ENCODE data around the gene UMOD.

UMOD gene

DNA sequence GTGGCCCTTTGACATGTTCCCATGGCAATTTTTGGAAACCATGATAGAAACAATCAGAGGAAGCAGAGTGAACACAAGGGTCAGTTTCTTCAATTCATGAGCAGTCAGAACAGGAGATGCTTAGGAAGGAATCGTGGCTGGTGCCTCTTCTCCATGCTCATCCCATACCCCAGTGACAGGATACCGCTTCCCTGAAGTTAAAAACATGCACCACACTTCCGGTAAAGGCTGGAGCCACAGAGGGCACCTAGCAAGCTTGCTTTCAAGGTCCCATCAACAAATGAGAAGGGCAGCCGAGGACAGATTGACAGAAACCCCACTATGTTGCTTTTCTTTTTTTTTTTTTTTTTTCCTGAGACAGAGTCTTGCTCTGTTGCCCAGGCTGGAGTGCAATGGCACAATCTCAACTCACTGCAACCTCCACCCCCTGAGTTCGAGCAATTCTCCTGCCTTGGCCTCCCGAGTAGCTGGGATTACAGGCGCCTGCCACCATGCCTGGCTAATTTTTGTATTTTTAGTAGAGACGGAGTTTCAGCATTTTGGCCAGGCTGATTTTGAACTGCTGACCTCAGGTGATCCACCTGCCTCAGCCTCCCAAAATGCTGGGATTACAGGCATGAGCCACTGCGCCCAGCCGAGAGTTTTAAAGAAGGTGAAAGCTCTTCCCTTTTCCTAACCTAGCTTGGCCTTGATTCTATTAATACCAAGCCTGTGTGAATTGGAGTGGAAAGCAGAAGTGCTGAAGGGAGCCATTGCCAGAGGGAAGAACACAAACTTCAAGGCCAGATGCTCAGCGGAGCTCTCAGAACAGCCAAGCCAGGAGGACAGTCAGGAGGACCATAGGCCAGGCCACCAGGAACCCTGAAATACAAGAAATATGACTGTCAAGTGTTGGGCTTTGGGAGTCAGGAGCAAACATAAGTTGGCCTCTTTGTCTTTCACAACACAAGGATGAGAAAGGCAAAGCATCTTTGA is 41.8 kb downstream of the UMOD start:
- Histone ChIP-seq H3K9me2 (replicated peaks; ENCODE audit: control insufficient read depth, low read length) (no peaks in the 10 kb centered on the region), H3K4me3 (ENCODE audit: low read length) (no peak overlapping the region), H3F3A (ENCODE audit: control insufficient read depth, insufficient read depth) (no peaks in the 10 kb centered on the region), H3K9me3 (ENCODE audit: control insufficient read depth, insufficient read depth, low read length) (no peaks in the 10 kb centered on the region), H3K79me2 (ENCODE audit: control insufficient read depth, low read length) (no peaks in the 10 kb centered on the region), H3K36me3 (ENCODE audit: control insufficient read depth, low read length) (no peaks in the 10 kb centered on the region), H3K4me2 (ENCODE audit: low read length) (no peak overlapping the region), H3K4me1 (ENCODE audit: control insufficient read depth, low read length) (no peaks in the 10 kb centered on the region), H3K27me3 (ENCODE audit: control insufficient read depth, low read length) (no peaks in the 10 kb centered on the region), H4K20me1 (ENCODE audit: control insufficient read depth, insufficient read depth, low read depth, low read length) (no peaks in the 10 kb centered on the region), H3K27ac (ENCODE audit: low read depth, low read length) (no peak overlapping the region)
- no peak for TF ChIP-seq EZH2phosphoT487 (IDR thresholded peaks at IDR 0.05; ENCODE audit: borderline replicate concordance, low read length)
- TF ChIP-seq, protein P1, sequence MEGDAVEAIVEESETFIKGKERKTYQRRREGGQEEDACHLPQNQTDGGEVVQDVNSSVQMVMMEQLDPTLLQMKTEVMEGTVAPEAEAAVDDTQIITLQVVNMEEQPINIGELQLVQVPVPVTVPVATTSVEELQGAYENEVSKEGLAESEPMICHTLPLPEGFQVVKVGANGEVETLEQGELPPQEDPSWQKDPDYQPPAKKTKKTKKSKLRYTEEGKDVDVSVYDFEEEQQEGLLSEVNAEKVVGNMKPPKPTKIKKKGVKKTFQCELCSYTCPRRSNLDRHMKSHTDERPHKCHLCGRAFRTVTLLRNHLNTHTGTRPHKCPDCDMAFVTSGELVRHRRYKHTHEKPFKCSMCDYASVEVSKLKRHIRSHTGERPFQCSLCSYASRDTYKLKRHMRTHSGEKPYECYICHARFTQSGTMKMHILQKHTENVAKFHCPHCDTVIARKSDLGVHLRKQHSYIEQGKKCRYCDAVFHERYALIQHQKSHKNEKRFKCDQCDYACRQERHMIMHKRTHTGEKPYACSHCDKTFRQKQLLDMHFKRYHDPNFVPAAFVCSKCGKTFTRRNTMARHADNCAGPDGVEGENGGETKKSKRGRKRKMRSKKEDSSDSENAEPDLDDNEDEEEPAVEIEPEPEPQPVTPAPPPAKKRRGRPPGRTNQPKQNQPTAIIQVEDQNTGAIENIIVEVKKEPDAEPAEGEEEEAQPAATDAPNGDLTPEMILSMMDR (IDR thresholded peaks at IDR 0.05; ENCODE audit: low read depth, low read length, poor library complexity, severe bottlenecking) = no peak

DNA sequence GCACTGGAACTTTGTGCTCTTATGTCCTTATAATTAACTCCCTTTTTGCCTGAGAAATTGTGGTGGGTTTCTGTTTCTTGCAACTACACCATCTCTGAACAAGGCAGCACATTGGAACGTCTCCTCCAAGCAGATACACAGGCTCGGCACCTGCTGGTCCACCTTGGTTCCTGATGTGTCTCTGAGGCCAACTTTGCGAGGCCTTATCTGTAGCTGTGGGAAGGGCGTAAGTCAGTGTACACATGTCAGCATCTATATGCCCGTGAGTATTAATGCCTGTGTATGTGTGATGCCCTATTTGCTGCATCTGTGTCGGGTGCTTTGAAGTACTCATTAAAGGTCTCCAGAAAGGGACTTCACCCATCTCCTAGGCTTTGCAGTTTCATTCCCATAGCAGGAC is 42.7 kb downstream of the UMOD start:
- TF ChIP-seq EZH2phosphoT487 (IDR thresholded peaks at IDR 0.05; ENCODE audit: borderline replicate concordance, low read length) = no peak
- TF ChIP-seq, protein P1 (IDR thresholded peaks at IDR 0.05; ENCODE audit: low read depth, low read length, poor library complexity, severe bottlenecking) = no peak
- Histone ChIP-seq H4K20me1 (ENCODE audit: control insufficient read depth, insufficient read depth, low read depth, low read length) (no peaks in the 10 kb centered on the region), H3F3A (ENCODE audit: control insufficient read depth, insufficient read depth) (no peaks in the 10 kb centered on the region), H3K9me3 (ENCODE audit: control insufficient read depth, insufficient read depth, low read length) (no peaks in the 10 kb centered on the region), H3K4me3 (ENCODE audit: low read length) (no peak overlapping the region), H3K27me3 (ENCODE audit: control insufficient read depth, low read length) (no peaks in the 10 kb centered on the region), H3K79me2 (ENCODE audit: control insufficient read depth, low read length) (no peaks in the 10 kb centered on the region), H3K36me3 (ENCODE audit: control insufficient read depth, low read length) (no peaks in the 10 kb centered on the region), H3K4me1 (ENCODE audit: control insufficient read depth, low read length) (no peaks in the 10 kb centered on the region), H3K27ac (ENCODE audit: low read depth, low read length) (no peak overlapping the region), H3K4me2 (ENCODE audit: low read length) (no peak overlapping the region), H3K9me2 (replicated peaks; ENCODE audit: control insufficient read depth, low read length) (no peaks in the 10 kb centered on the region)

DNA sequence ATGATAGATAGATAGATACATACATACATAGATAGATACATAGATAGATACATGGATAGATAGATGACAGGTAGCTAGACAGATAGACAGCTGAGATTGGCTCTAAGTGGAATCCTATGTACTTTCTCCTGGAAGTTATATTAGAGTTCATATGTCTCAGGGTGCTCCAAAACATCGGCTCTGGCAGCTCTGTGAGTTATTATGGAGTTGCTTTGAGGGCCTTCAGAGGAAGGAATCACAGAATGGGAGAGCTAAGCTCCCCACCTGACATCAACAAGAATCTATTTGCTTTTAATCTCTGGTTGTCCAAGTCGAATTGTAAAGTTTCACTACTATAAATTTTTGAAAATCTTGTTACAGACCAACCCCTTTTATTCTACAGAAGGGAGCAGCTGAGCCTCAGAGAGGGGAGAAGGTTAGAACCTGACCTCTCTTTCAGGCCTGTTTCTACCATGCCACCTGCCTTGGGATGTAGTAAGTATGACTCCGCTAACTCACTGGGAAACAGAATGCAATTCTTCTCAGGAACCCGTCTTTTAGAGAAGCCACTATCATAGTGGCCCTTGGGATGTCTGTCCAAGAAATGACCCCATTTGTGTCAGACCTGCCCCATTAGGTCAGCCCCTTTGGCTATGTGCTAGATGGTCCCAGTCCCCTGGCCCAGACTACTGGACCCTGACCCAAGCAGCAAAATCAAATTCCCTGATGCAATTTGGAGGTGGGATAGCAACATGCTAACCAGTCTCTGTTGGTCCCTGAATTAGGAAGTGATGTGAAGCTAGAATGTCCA is 43.5 kb downstream of the UMOD start:
- Histone ChIP-seq H3K27me3 (ENCODE audit: control insufficient read depth, low read length) (no peaks in the 10 kb centered on the region), H3K79me2 (ENCODE audit: control insufficient read depth, low read length) (no peaks in the 10 kb centered on the region), H3F3A (ENCODE audit: control insufficient read depth, insufficient read depth) (no peaks in the 10 kb centered on the region), H3K4me2 (ENCODE audit: low read length) (no peak overlapping the region), H3K9me2 (replicated peaks; ENCODE audit: control insufficient read depth, low read length) (no peaks in the 10 kb centered on the region), H3K27ac (ENCODE audit: low read depth, low read length) (no peak overlapping the region), H3K36me3 (ENCODE audit: control insufficient read depth, low read length) (no peaks in the 10 kb centered on the region), H3K9me3 (ENCODE audit: control insufficient read depth, insufficient read depth, low read length) (no peaks in the 10 kb centered on the region), H3K4me1 (ENCODE audit: control insufficient read depth, low read length) (no peaks in the 10 kb centered on the region), H4K20me1 (ENCODE audit: control insufficient read depth, insufficient read depth, low read depth, low read length) (no peaks in the 10 kb centered on the region), H3K4me3 (ENCODE audit: low read length) (no peak overlapping the region)
- TF ChIP-seq, protein P1 (IDR thresholded peaks at IDR 0.05; ENCODE audit: low read depth, low read length, poor library complexity, severe bottlenecking) = no peak
- no peak for TF ChIP-seq EZH2phosphoT487 (IDR thresholded peaks at IDR 0.05; ENCODE audit: borderline replicate concordance, low read length)

Data from DOHH2 (cell line).